ENCODE measurements around the gene TEX11.
"Not testable (repeated sequence)": the region's sequence is repeated elsewhere in the genome, so short reads cannot be mapped to it uniquely, and the experiment has no call there.

Gene TEX11

GRCh38 chrX:70808942-70809940, 99.3 kb downstream of the TEX11 start:
- Mint-ChIP-seq H3K4me1 (ENCODE audit: low read depth) (no peaks in the 10 kb centered on the region), H3K9me3 (ENCODE audit: low read depth) (no peaks in the 10 kb centered on the region), H3K27ac (no peak overlapping the region), H3K4me3 (no peak overlapping the region), H3K36me3 (peaks cover 2% of the 10 kb centered on the region), H3K27me3 (peaks cover 1% of the 10 kb centered on the region)

- peaks cover 2% of the 10 kb centered on the region for H3K36me3 Mint-ChIP-seq
- H3K27me3 Mint-ChIP-seq = peaks cover 1% of the 10 kb centered on the region
- no peak overlapping the region for H3K4me3 Mint-ChIP-seq
- H3K27ac Mint-ChIP-seq = no peak overlapping the region
- no peaks in the 10 kb centered on the region for H3K4me1 Mint-ChIP-seq (ENCODE audit: low read depth)
- no peaks in the 10 kb centered on the region for H3K9me3 Mint-ChIP-seq (ENCODE audit: low read depth)
Observed at GRCh38 chrX:70806081-70806480, 102.4 kb downstream of the TEX11 start.

- H3K27me3 Mint-ChIP-seq; H3K36me3 Mint-ChIP-seq; H3K4me1 Mint-ChIP-seq (ENCODE audit: low read depth): not testable (repeated sequence)
Observed at GRCh38 chrX:70796742-70797141, 111.8 kb downstream of the TEX11 start.

GRCh38 chrX:70774223-70774622, 134.3 kb downstream of the TEX11 start:
- no peaks in the 10 kb centered on the region for H3K9me3 Mint-ChIP-seq (ENCODE audit: low read depth)
- no peaks in the 10 kb centered on the region for H3K27me3 Mint-ChIP-seq
- no peak overlapping the region for H3K4me3 Mint-ChIP-seq
- H3K27ac Mint-ChIP-seq = no peak overlapping the region
- H3K36me3 Mint-ChIP-seq = no peaks in the 10 kb centered on the region
- no peaks in the 10 kb centered on the region for H3K4me1 Mint-ChIP-seq (ENCODE audit: low read depth)

More at GRCh38 chrX:70796742-70797141, 111.8 kb downstream of the TEX11 start:
- not testable (repeated sequence) for H3K27ac Mint-ChIP-seq; H3K9me3 Mint-ChIP-seq (ENCODE audit: low read depth); H3K4me3 Mint-ChIP-seq

DNA sequence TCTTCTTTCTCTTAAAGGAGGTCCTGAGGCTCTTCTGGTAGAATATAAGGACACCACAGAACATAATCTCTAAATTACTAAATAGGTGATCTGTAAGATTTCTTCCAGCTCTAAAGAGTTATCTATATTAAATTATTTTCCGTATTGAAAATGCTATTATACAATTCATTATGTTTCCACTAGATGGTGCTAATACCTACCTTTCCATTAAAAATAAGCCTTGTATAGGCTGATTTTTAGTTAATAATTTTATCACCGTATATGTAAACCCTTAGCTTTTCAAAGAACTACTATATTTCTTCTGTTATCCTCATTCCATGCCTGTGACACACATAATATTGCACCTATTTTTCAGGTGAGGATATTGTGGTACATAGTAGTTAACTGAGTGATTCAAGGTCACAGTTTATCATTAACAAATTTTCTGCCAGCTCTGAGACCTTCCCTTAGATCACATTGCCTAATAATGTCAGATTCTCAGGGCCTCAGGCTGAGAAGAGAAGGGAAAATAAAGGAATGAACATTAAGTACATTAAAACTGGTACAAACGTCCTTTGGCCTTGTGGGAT, 138.8 kb downstream of the TEX11 start:
- Mint-ChIP-seq H3K36me3 (no peaks in the 10 kb centered on the region), H3K9me3 (ENCODE audit: low read depth) (no peaks in the 10 kb centered on the region), H3K27me3 (no peaks in the 10 kb centered on the region), H3K27ac (no peak overlapping the region), H3K4me1 (ENCODE audit: low read depth) (no peaks in the 10 kb centered on the region), H3K4me3 (no peak overlapping the region)

DNA sequence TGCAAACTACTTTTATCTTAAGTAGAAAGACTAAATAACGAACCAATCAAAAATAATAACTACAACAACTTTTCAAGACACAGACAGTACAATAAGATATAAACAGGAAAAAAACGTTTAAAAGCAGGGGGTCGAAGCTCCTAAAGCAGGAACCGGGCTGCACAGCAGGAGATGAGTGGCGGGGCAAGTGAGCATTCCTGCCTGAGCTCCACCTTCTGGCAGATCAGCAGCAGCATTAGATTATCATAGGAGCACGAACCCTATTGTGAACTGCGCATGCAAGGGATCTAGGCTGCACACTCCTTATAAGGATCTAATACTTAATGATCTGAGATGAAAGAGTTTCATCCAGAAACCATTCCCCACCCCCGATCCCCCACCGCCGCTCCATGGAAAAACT, 146.2 kb downstream of the TEX11 start:
- Mint-ChIP-seq H3K4me3 (no peak overlapping the region), H3K36me3 (peaks cover 3% of the 10 kb centered on the region), H3K9me3 (ENCODE audit: low read depth) (no peaks in the 10 kb centered on the region), H3K4me1 (ENCODE audit: low read depth) (no peaks in the 10 kb centered on the region), H3K27ac (no peak overlapping the region), H3K27me3 (peaks cover 4% of the 10 kb centered on the region)

- H3K4me3 Mint-ChIP-seq = peak overlapping the region; percentile 27
- H3K27ac Mint-ChIP-seq = no peak overlapping the region
- H3K4me1 Mint-ChIP-seq (ENCODE audit: low read depth) = peaks cover 7% of the 10 kb centered on the region
- H3K27me3 Mint-ChIP-seq = peaks cover 2% of the 10 kb centered on the region
- H3K9me3 Mint-ChIP-seq (ENCODE audit: low read depth) = no peaks in the 10 kb centered on the region
- peaks cover 5% of the 10 kb centered on the region for H3K36me3 Mint-ChIP-seq
Observed at GRCh38 chrX:70755850-70756249, 152.7 kb downstream of the TEX11 start.

DNA sequence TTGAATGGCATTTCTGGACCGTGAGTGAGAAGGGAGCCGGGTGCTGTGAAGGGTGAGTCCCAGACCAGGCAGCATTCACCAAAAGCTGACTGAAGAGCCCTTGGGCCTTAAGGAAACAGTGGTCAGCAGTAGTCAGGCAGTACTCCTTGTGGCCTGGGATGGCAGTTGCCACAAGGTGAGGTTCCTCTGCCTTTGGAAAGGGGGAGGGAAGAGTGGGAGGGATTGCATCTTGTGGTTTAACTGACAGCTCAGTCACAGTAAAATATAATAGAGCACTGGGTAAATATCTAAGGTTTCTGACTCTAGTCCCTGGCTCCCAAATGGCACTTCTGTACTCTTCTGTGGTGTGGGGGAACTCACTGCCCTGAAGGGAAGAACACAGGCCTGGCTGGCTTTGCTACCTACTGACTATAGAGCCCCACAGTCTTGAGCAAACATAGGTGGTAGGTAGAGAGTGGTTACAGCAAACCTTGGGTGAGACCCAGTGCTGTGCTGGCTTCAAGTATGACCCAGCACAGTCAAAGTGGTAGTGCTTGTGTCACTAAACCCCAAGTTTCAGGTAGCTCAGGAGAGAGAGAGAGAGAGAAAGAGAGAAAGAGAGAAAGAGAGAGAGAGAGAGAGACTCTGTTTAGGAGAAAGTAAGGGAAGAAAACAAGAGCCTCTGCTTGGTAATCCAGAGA, 154.2 kb downstream of the TEX11 start:
- Mint-ChIP-seq H3K27me3 (peaks cover 2% of the 10 kb centered on the region), H3K27ac (no peak overlapping the region), H3K4me3 (no peak overlapping the region), H3K9me3 (ENCODE audit: low read depth) (no peaks in the 10 kb centered on the region), H3K4me1 (ENCODE audit: low read depth) (peaks cover 7% of the 10 kb centered on the region), H3K36me3 (peaks cover 5% of the 10 kb centered on the region)

DNA sequence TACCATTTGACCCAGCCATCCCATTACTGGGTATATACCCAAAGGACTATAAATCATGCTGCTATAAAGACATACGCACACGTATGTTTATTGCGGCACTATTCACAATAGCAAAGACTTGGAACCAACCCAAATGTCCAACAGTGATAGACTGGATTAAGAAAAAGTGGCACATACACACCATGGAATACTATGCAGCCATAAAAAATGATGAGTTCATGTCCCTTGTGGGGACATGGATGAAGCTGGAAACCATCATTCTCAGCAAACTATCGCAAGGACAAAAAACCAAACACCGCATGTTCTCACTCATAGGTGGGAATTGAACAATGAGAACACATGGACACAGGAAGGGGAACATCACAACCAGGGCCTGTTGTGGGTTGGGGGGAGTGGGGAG, 174.7 kb downstream of the TEX11 start:
- not testable (repeated sequence) for H3K4me1 Mint-ChIP-seq (ENCODE audit: low read depth); H3K4me3 Mint-ChIP-seq; H3K27me3 Mint-ChIP-seq; H3K9me3 Mint-ChIP-seq (ENCODE audit: low read depth); H3K36me3 Mint-ChIP-seq; H3K27ac Mint-ChIP-seq

DNA sequence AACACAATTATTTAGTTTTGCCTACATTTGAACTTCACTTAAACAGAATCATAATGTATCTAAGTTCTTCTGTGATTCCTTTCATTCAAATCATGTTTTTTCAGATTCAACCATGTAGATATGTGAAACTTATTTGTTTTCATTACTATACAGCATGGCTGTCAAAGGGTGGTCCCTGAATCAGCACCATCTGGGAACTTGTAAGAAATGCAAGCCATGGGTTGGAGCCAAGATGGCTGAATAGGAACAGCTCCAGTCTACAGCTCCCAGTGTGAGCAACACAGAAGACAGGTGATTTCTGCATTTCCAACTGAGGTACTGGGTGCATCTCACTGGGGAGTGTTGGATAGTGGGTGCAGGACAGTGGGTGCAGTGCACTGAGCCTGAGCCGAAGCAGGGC, 180.6 kb downstream of the TEX11 start:
- not testable (repeated sequence) for H3K4me3 Mint-ChIP-seq; H3K4me1 Mint-ChIP-seq (ENCODE audit: low read depth); H3K27ac Mint-ChIP-seq; H3K9me3 Mint-ChIP-seq (ENCODE audit: low read depth); H3K27me3 Mint-ChIP-seq; H3K36me3 Mint-ChIP-seq

DNA sequence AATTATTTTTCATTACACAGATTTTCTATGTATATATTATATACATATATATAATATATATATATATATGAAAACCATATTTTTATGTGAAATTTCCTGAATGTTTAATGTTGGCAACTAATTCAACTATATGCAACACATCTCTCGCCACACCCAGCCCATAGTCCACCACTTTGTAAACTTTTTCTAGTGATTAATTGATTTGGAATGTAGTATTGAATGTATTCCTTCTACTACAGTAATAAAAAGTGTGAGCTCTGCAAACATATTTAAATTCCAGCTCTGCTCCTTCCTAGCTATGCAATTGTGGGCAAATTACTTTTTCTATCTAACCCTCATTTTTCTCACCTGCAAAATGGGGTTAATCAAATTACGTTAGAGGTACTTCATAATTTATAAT, 187.8 kb downstream of the TEX11 start:
- Mint-ChIP-seq H3K27me3 (no peaks in the 10 kb centered on the region), H3K4me3 (no peak overlapping the region), H3K27ac (no peak overlapping the region)

DNA sequence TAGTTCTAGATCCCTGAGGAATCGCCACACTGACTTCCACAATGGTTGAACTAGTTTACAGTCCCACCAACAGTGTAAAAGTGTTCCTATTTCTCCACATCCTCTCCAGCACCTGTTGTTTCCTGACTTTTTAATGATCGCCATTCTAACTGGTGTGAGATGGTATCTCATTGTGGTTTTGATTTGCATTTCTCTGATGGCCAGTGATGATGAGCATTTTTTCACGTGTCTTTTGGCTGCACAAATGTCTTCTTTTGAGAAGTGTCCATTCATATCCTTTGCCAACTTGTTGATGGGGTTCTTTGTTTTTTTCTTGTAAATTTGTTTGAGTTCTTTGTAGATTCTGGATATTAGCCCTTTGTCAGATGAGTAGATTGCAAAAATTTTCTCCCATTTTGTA, 197.2 kb downstream of the TEX11 start:
- H3K9me3 Mint-ChIP-seq (ENCODE audit: low read depth); H3K4me3 Mint-ChIP-seq; H3K36me3 Mint-ChIP-seq; H3K27ac Mint-ChIP-seq; H3K27me3 Mint-ChIP-seq; H3K4me1 Mint-ChIP-seq (ENCODE audit: low read depth): not testable (repeated sequence)

More for the DNA sequence above, 187.8 kb downstream of the TEX11 start:
- Mint-ChIP-seq H3K36me3 (no peaks in the 10 kb centered on the region), H3K4me1 (ENCODE audit: low read depth) (no peaks in the 10 kb centered on the region), H3K9me3 (ENCODE audit: low read depth) (no peaks in the 10 kb centered on the region)

- Mint-ChIP-seq H3K27me3 (no peaks in the 10 kb centered on the region), H3K9me3 (ENCODE audit: low read depth) (no peaks in the 10 kb centered on the region), H3K4me1 (ENCODE audit: low read depth) (peaks cover 2% of the 10 kb centered on the region), H3K36me3 (no peaks in the 10 kb centered on the region), H3K4me3 (no peak overlapping the region), H3K27ac (no peak overlapping the region)
Observed at GRCh38 chrX:70694339-70695122, 214.0 kb downstream of the TEX11 start.

- H3K4me3 Mint-ChIP-seq; H3K27me3 Mint-ChIP-seq; H3K27ac Mint-ChIP-seq; H3K9me3 Mint-ChIP-seq (ENCODE audit: low read depth); H3K4me1 Mint-ChIP-seq (ENCODE audit: low read depth); H3K36me3 Mint-ChIP-seq: not testable (repeated sequence)
Observed at GRCh38 chrX:70679455-70679854, 229.1 kb downstream of the TEX11 start.

- no peak overlapping the region for H3K27ac Mint-ChIP-seq
- no peaks in the 10 kb centered on the region for H3K27me3 Mint-ChIP-seq
- no peak overlapping the region for H3K4me3 Mint-ChIP-seq
- H3K36me3 Mint-ChIP-seq = no peaks in the 10 kb centered on the region
- H3K4me1 Mint-ChIP-seq (ENCODE audit: low read depth) = peaks cover 2% of the 10 kb centered on the region
- H3K9me3 Mint-ChIP-seq (ENCODE audit: low read depth) = no peaks in the 10 kb centered on the region
Observed at GRCh38 chrX:70675284-70675683, 233.2 kb downstream of the TEX11 start.

Data from activated naive CD8-positive, alpha-beta T cell (primary cell).